ENCODE measurements around the gene STK32C.

GRCh38 chr10:132272231-132272971 is 35.3 kb downstream of the STK32C start:
- TF ChIP-seq EZH2 (IDR thresholded peaks at IDR 0.05; ENCODE audit: borderline replicate concordance, insufficient read depth, low read depth, low read length, poor library complexity, severe bottlenecking) (no peak), CTCF (IDR thresholded peaks at IDR 0.05) (no peak)

Measured in B cell (primary cell).